Measurements from ENCODE around the gene ZNF148.

DNA sequence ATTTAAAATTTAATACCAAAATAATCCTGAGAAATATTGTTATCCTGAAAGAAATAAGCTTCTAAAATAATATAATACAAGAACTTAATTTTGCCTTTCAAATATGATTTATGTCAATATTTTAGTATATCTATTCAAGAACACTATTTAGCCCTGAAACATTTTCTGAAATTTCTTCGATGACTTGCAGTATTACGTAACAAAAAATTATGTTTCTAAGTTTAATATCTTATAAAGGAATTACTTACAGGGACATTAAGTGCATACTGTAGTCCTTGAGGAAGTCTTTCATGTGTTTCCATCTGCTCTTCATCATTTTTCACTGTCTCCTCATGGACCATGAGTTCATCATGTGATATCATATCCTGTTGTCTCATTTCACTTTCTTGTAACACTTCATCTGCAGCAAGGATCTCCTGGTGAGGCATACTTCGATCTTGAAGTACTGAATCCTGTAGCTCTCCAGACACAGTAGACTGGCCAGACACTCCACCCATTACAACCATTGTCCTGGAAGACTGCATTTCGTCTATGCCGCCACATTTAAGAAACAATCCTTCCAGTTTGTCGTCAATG lies 62.0 kb downstream of the ZNF148 start:
- TF ChIP-seq SUZ12 (IDR thresholded peaks at IDR 0.05; ENCODE audit: extremely low read depth, insufficient read depth, insufficient read length) (no peak), ZNF274 (IDR thresholded peaks at IDR 0.05; ENCODE audit: low read depth, low read length) (no peak), YY1 (IDR thresholded peaks at IDR 0.05; ENCODE audit: insufficient read depth, insufficient read length) (no peak)
